ENCODE measurements around the gene CFAP97D1.

CFAP97D1 gene

GRCh38 chr17:43774304-43775250 lies 5.7 kb upstream of the CFAP97D1 start:
- TF ChIP-seq GATA2 (IDR thresholded peaks at IDR 0.05; ENCODE audit: low read depth, low read length) (no peak), GATA3 (IDR thresholded peaks at IDR 0.05; ENCODE audit: low read depth, low read length) (no peak)

- TF ChIP-seq GATA2 (IDR thresholded peaks at IDR 0.05; ENCODE audit: low read depth, low read length) = no peak
- no peak for TF ChIP-seq GATA3 (IDR thresholded peaks at IDR 0.05; ENCODE audit: low read depth, low read length)
Observed at GRCh38 chr17:43778337-43779144, 1.7 kb upstream of the CFAP97D1 start, which contains the start of gene DUSP3. Gene DUSP3 (minus strand): TSS chr17:43778977. CDS start chr17:43778924, 53 bp downstream.

- no peak for TF ChIP-seq GATA3 (IDR thresholded peaks at IDR 0.05; ENCODE audit: low read depth, low read length)
- TF ChIP-seq GATA2 (IDR thresholded peaks at IDR 0.05; ENCODE audit: low read depth, low read length) = no peak
Observed at GRCh38 chr17:43779145-43780125, 800 bp upstream of the CFAP97D1 start.

GRCh38 chr17:43782913-43783680 lies 2.9 kb downstream of the CFAP97D1 start:
- TF ChIP-seq GATA2 (IDR thresholded peaks at IDR 0.05; ENCODE audit: low read depth, low read length) = no peak
- no peak for TF ChIP-seq GATA3 (IDR thresholded peaks at IDR 0.05; ENCODE audit: low read depth, low read length)

GRCh38 chr17:43784068-43784467 lies 3.8 kb downstream of the CFAP97D1 start:
- TF ChIP-seq GATA3 (IDR thresholded peaks at IDR 0.05; ENCODE audit: low read depth, low read length) (no peak), GATA2 (IDR thresholded peaks at IDR 0.05; ENCODE audit: low read depth, low read length) (no peak)

- TF ChIP-seq GATA2 (IDR thresholded peaks at IDR 0.05; ENCODE audit: low read depth, low read length) (no peak), GATA3 (IDR thresholded peaks at IDR 0.05; ENCODE audit: low read depth, low read length) (no peak)
Observed at GRCh38 chr17:43784628-43785101, 4.4 kb downstream of the CFAP97D1 start.

GRCh38 chr17:43787728-43788127 lies 7.5 kb downstream of the CFAP97D1 start:
- no peak for TF ChIP-seq GATA3 (IDR thresholded peaks at IDR 0.05; ENCODE audit: low read depth, low read length)
- no peak for TF ChIP-seq GATA2 (IDR thresholded peaks at IDR 0.05; ENCODE audit: low read depth, low read length)

GRCh38 chr17:43788540-43788939 lies 8.3 kb downstream of the CFAP97D1 start:
- TF ChIP-seq GATA2 (IDR thresholded peaks at IDR 0.05; ENCODE audit: low read depth, low read length) (no peak), GATA3 (IDR thresholded peaks at IDR 0.05; ENCODE audit: low read depth, low read length) (no peak)

- TF ChIP-seq GATA2 (IDR thresholded peaks at IDR 0.05; ENCODE audit: low read depth, low read length) = no peak
Observed at GRCh38 chr17:43789482-43789881, 9.2 kb downstream of the CFAP97D1 start.

- TF ChIP-seq GATA2 (IDR thresholded peaks at IDR 0.05; ENCODE audit: low read depth, low read length) (no peak), GATA3 (IDR thresholded peaks at IDR 0.05; ENCODE audit: low read depth, low read length) (no peak)
Observed at GRCh38 chr17:43790311-43790940, 10.2 kb downstream of the CFAP97D1 start.

GRCh38 chr17:43791589-43791988 lies 11.4 kb downstream of the CFAP97D1 start:
- TF ChIP-seq GATA2 (IDR thresholded peaks at IDR 0.05; ENCODE audit: low read depth, low read length) (no peak), GATA3 (IDR thresholded peaks at IDR 0.05; ENCODE audit: low read depth, low read length) (no peak)

- TF ChIP-seq GATA3 (IDR thresholded peaks at IDR 0.05; ENCODE audit: low read depth, low read length) (no peak), GATA2 (IDR thresholded peaks at IDR 0.05; ENCODE audit: low read depth, low read length) (no peak)
Observed at GRCh38 chr17:43799047-43799446, 18.8 kb downstream of the CFAP97D1 start.
